ENCODE results near the gene PDE12. TPM values are rescaled to one million over a fixed set of nuclear protein-coding genes. Genes with fewer than 3 reads are reported as not detected.

Gene PDE12
- total RNA-seq, 1 donor = 19.9 TPM

DNA sequence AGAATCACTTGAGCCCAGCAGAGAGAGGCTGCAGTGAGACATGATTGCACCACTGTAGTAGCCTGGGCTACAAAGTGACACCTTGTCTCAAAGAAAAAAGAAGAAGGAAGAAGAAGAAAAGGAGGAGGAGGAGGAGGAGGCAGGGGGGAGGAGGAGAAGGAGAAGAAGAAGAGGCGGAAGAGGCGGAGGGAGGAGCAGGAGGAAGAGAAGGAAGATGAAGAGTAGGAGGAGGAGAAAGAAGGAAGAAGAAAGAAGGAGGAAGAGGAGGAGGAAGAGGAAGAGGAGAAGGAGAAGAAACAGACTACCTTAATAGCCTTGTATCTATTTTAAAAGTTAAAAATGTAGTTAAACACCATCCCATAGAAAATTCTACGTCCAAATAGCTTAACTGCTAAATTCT lies 60.2 kb downstream of the PDE12 start:
- no peak overlapping the region for H3K4me2 ChIP-seq (ENCODE audit: insufficient read depth, low read length)
- no peak for DNase-seq (ENCODE audit: insufficient read length, low spot score, missing footprints)
- H2AFZ ChIP-seq (ENCODE audit: low read length) = no peak overlapping the region
- no peaks in the 10 kb centered on the region for H3K4me1 ChIP-seq (ENCODE audit: insufficient read depth, low read length)
- no peaks in the 10 kb centered on the region for H3K79me2 ChIP-seq (ENCODE audit: insufficient read depth, low read length)
- no peaks in the 10 kb centered on the region for H3K9me3 ChIP-seq (ENCODE audit: low read depth, low read length)
- H3K27me3 ChIP-seq (ENCODE audit: insufficient read depth, low read length) = no peaks in the 10 kb centered on the region
- no peaks in the 10 kb centered on the region for H4K20me1 ChIP-seq (ENCODE audit: insufficient read depth, low read length)
- H3K36me3 ChIP-seq (ENCODE audit: insufficient read depth, low read length) = no peaks in the 10 kb centered on the region
- no peak overlapping the region for H3K27ac ChIP-seq (ENCODE audit: low read depth, low read length)
- H3K4me3 ChIP-seq (ENCODE audit: insufficient read depth, low read length) = no peak overlapping the region
- TF ChIP-seq, protein P1, sequence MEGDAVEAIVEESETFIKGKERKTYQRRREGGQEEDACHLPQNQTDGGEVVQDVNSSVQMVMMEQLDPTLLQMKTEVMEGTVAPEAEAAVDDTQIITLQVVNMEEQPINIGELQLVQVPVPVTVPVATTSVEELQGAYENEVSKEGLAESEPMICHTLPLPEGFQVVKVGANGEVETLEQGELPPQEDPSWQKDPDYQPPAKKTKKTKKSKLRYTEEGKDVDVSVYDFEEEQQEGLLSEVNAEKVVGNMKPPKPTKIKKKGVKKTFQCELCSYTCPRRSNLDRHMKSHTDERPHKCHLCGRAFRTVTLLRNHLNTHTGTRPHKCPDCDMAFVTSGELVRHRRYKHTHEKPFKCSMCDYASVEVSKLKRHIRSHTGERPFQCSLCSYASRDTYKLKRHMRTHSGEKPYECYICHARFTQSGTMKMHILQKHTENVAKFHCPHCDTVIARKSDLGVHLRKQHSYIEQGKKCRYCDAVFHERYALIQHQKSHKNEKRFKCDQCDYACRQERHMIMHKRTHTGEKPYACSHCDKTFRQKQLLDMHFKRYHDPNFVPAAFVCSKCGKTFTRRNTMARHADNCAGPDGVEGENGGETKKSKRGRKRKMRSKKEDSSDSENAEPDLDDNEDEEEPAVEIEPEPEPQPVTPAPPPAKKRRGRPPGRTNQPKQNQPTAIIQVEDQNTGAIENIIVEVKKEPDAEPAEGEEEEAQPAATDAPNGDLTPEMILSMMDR (IDR thresholded peaks at IDR 0.05; ENCODE audit: extremely low read depth, low read depth, low read length) = no peak

Small RNA genes lying within 50 kb of the gene (small RNA-seq; reads per million reads assigned to genes)
- not detected for gene RNU6-108P
- gene RNU6-1181P = not detected
- gene RNU6-483P = not detected

Other genes with a start within 250 kb of the PDE12 start
- under 0.01 TPM in 2 replicates for gene DNAH12, start 11.9 kb upstream of the PDE12 start, total RNA-seq
- 261 and 277 TPM in 2 replicates for gene ARF4, start 41.1 kb downstream of the PDE12 start, total RNA-seq
- 25.3 and 27.1 TPM in 2 replicates for gene DENND6A, start 136.8 kb downstream of the PDE12 start, total RNA-seq
- gene SLMAP, start 200.0 kb downstream of the PDE12 start, total RNA-seq = 43.9 and 50.7 TPM in 2 replicates